Effector CD8-positive, alpha-beta T cell (primary cell): Measurements from ENCODE around the gene PLPP4.
"Not testable (repeated sequence)": the region's sequence is repeated elsewhere in the genome, so short reads cannot be mapped to it uniquely, and the experiment has no call there.

Experiments
- DNase-seq: peaks from one replicate; lab custom pipeline; 2025; lab: John Stamatoyannopoulos, UW

PLPP4 gene

DNA sequence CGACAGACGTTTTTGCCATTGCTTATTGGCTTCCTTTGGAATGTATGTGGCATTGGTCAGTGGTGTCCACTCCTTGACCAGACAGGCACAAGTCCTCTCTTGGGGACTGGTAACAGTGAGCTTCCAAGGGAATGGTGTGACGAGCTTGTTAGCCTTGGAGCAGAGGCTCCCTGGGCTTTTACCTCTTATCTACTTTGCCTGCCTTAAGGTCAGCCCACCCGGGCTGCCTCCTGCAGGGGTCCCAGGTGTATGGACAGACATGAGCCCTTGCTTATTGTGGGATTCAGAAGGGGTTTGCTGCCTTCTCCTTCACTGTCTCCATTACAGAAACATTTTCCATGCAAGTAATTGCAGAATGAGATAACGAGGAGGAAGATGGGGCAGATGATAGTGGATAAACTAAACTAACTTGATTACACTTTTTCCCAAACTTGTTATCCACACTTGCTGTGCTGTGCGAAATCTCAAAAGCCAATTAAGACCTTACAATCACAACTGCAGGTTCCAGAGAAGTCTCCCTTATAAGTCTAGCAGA, 29.7 kb downstream of the PLPP4 start:
- DNase-seq: no peak

DNA sequence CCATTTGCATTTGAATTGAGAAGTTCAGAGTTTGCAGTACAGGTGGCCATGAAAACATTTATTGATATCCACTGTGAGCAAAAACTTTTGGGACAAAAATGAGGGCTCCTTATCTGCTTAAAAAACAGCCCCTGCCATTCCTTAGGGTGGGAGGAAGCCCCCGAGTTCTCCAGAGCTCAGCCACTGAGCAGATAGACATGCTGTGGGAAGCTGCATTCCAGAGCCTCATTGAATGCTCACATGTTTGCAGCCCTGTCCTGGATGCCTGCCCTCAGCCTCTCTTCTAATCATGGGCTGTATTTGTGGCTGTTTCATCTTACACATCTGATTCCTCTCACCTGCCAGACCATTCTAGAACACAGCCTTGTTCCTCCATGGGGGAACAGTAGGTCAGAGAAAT, 33.3 kb downstream of the PLPP4 start:
- no peak for DNase-seq

DNA sequence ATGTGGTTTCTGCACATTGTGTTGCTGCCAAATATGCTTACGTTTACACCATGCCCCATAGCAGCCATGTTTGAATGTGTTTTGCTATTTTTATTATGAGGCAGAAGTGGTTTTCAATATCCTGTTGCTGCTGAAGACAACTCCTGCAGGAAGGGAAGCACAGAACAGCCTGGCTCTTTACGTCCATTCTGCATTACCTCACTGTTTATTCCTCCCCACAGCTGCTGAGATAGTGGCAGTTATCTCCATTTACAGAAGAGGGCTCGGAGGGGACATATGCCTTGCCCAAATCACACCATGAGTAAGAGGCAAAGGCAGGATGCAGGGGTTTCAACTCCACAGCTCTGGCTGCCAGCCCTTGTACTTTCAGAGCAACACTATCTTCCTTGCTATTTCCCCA, 35.3 kb downstream of the PLPP4 start:
- no peak for DNase-seq

DNA sequence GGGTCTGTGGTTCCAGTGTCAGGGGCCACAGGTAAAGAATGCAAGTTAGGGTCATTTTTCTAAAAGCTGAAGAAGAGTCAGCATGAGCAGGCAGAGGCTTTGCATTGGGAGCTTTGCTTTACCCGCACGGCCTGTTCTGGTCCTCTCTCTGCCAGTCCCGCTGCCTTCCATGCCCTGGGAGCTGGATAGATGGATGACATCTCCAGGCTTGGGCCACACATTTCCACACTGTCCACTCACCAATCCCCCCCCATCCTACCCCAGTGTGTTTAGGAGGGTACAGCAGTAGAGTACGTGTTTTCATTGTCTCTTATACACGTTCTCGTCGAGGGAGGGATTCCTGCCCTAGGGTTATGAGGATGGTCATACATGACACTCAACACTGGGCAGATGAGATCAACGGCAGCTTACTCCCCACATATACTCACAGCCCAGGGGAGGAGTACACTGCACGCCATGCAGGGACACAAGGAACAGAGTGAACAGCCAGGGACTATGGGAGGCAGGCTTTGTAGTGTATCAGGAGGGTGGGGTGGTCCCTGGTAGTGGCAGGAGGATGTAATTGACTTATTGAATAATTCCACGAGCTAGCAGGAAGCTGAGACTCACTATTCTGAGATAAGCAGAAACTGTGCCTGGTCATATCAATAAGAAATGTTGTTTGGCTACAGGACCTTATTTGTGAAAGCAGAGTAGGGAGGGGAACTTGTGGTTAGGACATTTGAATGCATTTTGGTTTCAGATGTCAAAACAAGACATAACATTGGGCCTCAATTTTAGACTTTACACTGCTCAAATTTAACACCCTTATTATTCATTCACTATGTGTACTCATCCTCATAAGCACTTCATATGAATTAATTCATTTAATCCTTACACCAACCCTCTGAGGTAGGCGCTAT, 36.6 kb downstream of the PLPP4 start:
- no peak for DNase-seq

DNA sequence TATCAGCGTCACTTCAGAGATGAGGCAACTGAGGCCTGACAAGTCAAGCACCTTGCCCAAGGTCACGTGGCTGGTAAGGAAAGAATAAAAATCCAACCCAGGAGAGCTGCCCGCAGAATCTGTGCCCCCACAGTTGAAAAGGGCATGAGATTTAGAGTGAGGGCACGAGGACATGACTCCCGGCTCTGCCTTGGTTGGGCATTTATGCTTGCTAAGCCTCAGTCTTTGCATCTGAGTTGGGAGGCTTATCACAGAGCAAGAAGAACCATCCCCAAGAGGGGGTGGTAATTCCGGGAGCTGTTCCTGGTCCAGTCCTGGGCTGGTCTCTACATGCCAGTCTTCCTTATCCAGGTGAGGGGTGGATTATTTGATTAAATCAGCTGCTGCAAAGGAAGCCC, 37.3 kb downstream of the PLPP4 start:
- no peak for DNase-seq

DNA sequence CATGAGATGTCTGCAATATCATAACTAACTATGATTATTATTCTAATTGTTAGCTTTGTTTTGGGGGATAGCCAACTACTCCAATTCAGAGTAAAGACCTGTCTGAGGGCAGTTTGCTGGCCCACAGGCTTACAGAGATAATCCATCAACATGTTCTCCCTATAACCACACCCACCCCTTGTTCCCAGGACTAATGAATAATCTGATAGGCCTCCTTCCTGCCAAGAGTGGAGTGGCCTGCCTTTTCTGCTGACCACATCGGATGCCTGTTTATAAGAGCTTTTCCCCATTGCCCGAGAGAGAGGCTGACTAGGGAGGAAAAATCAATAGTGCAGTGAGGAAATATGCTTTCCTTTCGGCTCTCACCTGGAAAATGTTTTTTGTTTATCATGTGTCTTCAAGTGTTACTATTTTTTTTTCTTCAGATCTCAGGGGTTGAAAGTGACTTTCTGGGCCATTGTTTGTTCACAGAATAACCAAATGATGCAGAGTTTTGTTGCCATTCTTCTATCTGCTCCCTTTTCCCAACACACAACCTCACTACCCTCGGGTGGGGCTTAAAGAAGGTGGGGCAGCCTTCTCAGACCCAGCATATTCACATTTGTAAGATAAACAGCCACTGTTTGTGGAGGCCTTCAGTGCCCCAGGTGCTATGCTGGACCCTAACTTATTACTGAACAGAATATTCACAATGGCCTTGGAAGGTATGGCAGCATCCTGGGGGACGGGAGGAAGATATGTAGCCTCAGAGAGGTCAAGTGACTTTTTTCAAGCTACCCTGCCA, 38.4 kb downstream of the PLPP4 start:
- no peak for DNase-seq

DNA sequence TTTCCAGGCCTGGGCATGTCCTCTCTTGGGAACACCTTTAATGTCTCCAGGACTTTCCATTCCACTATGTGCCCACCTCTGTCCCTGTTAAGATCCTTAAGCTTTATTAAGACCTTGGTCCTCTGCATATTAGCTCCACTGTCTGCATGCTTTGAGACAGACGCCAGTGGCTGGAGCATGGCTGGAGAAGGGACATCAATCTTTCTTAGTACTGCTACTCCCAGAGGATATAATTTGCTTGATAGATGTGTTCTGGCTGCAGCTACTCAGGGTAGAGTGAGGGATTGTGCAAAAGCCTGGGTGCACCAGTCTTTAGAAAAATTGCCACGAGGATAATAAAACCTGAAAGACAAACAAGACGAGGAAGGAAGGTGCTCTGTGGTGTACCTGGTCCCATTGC, 42.9 kb downstream of the PLPP4 start:
- DNase-seq: no peak

DNA sequence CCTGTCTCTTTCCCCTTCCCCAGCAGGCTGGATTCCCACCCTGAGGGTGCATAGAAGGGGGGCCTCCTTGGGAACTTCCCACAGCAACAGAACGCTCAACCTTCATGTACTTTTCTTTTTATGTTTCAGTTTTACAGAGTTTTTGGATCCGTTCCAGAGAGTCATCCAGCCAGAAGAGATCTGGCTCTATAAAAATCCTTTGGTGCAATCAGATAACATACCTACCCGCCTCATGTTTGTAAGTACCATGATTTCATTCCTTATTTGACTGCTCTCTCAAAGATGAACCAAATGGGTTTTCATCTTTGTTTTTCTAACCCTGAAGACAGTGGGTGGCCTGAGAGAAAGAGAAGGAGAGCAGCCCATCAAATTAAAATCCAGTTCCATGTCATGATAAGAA, 46.7 kb downstream of the PLPP4 start:
- DNase-seq: no peak

DNA sequence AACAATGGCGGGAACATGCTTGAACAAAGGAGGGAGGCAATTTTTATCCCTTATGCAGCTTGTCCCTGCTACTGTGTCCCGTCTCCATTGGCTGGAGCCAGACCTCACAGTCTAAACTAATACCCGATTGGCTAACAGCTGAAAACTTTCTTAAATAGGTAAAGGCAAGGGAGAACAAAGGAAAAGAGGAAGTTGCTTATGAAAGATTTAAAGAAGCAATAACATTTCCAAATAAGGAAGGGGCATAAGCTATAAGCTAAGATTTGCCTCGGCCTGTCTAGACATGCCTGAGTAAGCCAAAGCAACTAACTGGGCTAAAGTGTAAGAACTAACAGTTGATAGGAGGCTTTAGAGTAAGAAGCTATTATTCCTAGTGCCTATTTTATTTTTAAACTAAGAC, 47.2 kb downstream of the PLPP4 start:
- not testable (repeated sequence) for DNase-seq

DNA sequence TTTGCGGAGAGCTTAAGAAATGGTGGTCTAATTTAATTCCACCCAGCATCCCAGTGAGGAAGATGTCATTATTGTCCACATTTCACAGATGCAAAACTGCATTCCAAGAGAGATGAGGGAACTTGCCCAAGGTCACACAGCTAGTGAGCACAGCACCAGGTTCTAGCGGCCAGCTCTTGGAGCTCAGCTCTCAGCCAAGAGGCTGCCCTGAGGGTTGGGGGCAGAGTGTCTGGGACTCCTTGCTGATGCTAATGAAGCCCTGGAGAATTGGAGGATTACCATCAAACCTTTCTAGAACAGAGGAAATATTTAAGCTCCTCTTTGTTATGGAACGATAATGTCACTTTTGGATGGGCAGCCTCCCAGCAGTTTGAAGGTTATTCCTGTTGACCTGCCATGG, 48.0 kb downstream of the PLPP4 start:
- no peak for DNase-seq

DNA sequence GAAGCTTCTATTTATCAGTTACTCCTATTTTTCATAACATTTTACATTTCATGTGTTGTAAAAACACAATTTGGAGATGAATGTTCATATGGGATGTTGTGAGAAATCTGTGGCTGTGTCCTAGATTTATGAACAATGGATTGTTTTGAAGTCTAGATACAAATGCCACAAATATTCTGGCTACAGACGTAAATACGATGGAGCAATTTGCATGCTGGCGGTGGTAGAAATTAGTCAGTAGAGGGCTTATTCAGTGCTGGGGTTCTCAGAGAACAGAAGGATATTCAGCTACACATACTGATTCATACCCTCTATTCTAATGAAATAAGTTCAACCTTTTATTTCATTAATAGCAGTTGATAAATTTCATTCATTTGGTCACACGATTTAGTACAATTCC, 48.8 kb downstream of the PLPP4 start:
- DNase-seq: no peak

DNA sequence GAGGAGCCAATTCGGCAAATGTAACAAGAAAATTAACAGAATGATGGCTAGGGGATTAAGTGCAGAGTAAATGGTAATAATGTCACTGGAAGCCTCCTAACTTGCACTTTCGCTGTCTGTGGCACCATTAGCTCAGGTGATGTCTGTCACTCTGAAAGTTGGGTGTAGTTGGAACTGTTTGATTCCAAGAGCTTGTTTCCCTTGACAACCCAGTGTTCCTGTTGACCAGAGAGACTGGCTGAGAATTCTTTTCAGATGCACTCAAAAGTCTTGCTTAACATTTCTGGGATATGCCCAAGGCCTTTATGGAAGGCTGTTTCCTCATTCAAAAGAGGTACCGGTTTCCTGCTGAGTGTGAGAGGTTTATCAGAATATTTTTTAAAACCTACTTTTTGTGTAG, 49.6 kb downstream of the PLPP4 start:
- no peak for DNase-seq

DNA sequence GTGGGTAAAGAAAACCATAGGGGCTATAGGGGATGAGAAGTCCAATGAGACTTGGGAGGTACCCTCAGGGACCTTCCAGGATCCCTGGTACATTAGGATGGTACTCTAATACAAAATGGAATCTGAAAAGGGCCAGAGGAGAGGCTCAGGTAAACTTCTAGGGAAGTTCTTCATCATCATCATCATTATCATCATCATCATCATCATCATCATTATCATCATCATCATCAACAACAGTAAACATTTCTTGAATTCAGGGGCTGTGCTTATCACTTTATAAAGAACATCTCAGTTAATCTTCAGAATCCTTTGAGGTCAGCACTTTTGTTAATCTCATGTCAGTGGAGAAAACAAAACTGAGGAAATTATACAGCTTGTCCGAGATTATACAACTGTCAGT, 50.1 kb downstream of the PLPP4 start:
- no peak for DNase-seq

DNA sequence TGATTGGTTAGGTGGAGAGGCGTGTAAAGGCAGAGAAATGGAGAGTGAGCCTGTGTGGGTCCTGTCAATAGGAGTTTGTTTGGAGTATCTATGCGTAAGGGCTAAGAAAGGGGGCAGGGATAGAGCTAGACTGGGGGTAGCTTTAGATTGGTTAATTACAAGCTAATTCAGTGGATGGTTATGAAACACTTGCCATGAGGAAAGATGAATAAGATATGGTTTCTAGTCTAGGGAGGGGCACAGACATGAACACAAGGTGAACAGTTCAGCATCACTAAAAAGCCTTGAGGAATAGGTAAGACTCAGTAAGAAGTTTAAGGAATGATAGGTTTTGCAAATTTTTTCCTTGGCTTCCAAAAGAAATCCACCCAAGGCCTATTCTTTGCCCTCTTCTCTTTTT, 50.6 kb downstream of the PLPP4 start:
- no peak for DNase-seq

DNA sequence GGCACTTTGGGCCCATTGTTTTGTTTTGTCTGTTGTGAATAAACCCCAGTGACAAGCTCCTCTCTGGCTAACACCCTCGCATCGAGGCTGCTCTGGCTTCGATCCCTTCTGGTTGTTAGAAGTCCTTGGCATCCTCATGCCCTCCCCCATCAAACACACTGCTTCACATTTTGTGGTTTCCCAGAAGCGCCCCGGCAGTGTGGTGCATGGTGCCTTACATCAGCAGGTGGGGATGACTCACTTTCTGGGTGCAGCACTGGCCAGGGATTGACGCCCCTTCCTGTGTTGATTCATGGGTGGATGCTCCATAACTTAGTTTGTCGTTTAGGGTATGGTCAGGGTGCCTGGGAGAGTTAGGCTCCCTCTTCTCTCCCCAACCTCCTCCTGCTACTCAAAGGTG, 51.4 kb downstream of the PLPP4 start:
- no peak for DNase-seq

DNA sequence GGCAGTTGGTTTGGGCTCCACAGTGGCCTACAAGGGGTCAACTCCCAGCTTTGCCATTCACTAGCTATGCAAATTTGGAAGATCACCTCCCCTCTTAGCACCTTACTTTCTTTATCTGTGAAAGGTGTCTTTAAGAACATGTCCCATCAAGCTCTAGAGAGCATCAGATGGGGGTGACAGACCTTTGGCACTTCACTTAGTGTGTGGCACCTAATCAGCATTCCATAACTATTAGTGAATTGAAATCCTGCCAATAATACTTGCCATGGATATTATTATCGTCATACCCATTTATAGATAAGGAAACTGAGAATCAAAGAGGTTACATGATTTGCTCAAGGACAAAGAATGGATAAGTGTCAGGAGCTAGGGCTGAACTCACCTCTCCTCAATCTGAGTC, 51.9 kb downstream of the PLPP4 start:
- no peak for DNase-seq

DNA sequence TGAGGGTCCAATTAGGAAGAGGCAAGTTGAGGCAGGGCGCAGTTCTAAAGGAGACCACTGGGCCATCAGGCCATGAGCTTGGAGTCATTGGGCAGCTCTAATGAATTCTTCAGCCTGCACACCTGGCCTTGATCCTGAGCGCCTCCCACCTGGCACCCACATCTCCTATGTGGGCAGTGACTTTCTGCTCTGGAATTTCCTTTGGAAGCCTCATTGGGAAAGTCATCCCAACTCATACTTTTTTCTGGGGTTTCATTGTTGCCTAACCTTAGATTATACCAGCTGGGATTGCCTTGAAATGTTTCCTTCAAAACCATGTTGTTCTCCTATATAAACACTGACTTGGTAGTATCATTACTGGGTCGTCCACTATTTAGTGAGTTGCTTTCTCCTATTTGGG, 54.1 kb downstream of the PLPP4 start:
- no peak for DNase-seq

DNA sequence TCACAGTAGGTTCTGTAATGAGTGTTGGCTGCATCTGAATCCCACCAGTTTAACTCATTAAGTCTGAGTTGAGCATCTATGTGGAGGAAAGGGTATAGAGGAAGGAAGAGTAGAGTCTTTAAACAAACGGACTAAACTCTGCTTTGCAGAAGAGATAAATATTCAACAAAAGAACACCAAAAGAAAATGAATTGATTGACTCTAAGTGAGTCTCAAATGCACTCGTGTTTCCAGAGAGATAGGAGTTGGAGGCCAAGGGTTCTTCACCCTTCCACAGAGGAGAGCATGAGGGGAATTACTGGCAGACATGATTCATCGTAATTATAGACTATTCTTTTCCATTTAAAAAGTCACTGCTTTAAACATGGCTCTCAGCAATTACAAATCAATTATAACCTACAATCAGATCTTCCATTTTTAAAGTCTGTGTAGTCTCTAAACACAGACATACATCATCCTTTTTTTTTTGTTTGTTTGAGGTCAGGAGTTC, 56.3 kb downstream of the PLPP4 start:
- DNase-seq: no peak

DNA sequence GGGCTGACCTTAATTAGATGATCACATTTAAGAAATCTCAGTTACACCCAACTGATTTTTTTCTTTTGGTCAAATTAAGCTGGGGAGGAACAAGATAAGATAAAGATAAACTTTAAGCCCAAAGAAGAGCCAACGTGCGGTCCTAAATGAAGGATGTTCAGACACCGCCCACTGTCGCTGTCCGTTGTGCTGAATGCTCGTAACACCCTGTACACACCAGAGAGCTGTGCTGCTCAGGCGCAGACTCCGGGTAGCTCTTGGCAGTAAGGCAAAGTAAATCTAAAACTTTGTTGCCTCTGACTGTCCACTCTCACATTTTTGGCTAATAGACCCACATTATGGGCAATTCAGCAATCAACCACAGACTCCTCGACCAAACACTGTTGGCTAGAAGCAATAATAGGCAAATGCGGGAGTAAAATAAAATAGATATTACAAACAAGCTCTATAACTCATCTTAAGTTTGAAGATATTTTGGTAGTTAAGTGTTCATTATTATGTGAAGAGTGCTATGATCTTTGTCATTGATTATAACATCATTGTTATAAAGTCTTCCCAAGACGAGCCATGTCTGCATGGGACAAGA, 57.1 kb downstream of the PLPP4 start:
- no peak for DNase-seq

DNA sequence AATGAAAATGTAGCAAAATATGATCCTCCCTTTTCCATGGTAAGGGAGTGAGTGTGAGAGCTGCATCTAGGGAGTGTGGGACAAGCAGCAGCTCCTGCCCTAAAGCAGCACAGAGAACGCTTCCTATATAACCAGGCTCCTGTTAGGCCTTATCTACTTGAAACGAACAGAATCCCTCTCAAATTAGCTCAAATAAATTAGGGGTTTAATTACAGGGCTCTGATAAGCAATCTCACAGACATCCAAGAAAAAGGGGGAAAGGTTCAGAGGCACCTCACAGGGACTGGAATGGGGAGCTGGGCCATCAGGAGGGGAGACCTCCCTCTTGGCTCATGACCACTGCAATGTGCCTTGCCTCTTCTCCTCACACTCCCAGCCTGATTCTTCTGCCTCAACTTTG, 57.9 kb downstream of the PLPP4 start:
- DNase-seq: no peak

DNA sequence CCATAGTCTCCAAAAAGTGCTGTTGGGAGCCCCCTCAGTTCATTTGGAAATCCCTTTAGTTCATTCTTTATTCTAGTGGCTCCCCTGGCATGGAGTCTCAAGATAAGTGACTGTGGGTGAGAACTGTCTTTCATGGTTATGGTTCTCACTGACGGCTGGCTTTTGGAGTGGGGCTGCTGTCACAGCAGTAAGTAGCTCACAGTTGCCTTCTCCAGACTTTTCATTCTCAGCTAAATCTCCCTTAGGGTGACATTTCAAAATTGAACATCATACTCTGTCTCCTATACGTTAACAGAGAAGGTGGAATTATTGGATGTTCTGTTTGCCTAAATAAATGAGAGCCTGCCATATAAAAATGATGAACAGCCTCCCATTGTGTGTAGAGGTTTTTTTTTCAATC, 58.7 kb downstream of the PLPP4 start:
- DNase-seq: no peak

DNA sequence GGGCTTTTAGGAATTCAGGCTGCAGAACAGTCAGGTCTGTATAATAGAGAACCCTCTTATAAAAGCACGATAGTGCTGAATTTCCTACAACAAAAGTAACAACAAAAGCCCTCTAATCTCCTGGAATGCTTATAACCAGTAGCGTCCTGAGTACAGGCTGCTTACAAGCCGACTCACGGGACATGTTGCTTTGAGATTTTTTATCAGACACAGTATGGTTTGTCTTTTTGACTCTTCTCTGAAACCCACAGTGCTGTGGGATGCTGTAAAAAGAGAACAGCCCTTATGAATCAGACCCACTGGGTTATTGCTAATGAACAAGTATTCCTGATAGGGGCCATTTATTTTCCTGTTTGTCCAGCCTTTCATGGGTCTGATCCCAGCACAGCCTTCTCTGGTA, 59.4 kb downstream of the PLPP4 start:
- no peak for DNase-seq

DNA sequence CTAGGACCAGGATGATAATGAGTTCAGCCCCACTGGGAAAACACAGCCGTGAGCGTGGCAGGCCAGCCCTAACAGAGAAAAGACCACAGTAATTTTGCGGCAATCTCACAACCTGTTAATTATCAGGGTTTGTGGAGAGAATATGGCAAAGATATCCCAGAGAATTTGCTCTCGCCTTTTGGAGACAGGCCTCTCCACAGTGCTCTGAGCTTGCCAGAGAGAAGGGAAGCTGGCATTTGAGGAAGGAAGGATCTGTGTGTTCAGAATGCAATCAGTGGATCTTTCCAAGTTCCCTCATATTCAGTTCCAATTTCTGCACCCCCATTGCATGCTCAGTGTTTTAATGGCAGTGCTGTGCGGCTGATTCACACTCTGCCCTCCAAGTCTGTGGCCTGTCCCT, 60.2 kb downstream of the PLPP4 start:
- DNase-seq: no peak
